DOHH2 (cell line): Measurements from ENCODE around the gene CCR4.
"Not testable (repeated sequence)": the region's sequence is repeated elsewhere in the genome, so short reads cannot be mapped to it uniquely, and the experiment has no call there.

Experiments
- H3F3A ChIP-seq: fragments of 200-600 bp; sonication (generic), shearing (Covaris generic); 2 replicates; pipeline ENCODE4 v1.6.0; 2016; ENCODE audit warnings: antibody characterized with exemption, mild to moderate bottlenecking; ENCODE audit not compliant: control insufficient read depth, insufficient read depth
- H3K27ac ChIP-seq: fragments of 200-600 bp; sonication (generic); 2 replicates; pipeline ENCODE4 v1.5.1; 2014; ENCODE audit warnings: low read depth, mild to moderate bottlenecking, low read length, moderate library complexity
- H3K27me3 ChIP-seq: fragments of 200-600 bp; sonication (generic); 2 replicates; pipeline ENCODE4 v1.6.1; 2014; ENCODE audit warnings: mild to moderate bottlenecking, low read length, mixed read lengths; ENCODE audit not compliant: control insufficient read depth
- H3K36me3 ChIP-seq: fragments of 200-600 bp; sonication (generic); 2 replicates; pipeline ENCODE4 v1.6.1; 2014; ENCODE audit warnings: mild to moderate bottlenecking, low read length, moderate library complexity, mixed read lengths; ENCODE audit not compliant: control insufficient read depth
- H3K4me1 ChIP-seq: fragments of 200-600 bp; sonication (generic); 2 replicates; pipeline ENCODE4 v1.6.1; 2014; ENCODE audit warnings: mild to moderate bottlenecking, low read length, mixed read lengths; ENCODE audit not compliant: control insufficient read depth
- H3K4me2 ChIP-seq: fragments of 200-600 bp; sonication (generic); 2 replicates; pipeline ENCODE4 v1.6.0; 2014; ENCODE audit warnings: mild to moderate bottlenecking, low read length, moderate library complexity
- H3K4me3 ChIP-seq: fragments of 200-600 bp; sonication (generic); 2 replicates; pipeline ENCODE4 v1.5.1; 2014; ENCODE audit warnings: mild to moderate bottlenecking, low read length, mixed read lengths
- H3K79me2 ChIP-seq: fragments of 200-600 bp; sonication (generic); 2 replicates; pipeline ENCODE4 v1.6.1; 2014; ENCODE audit warnings: mild to moderate bottlenecking, low read length, mixed read lengths; ENCODE audit not compliant: control insufficient read depth
- H3K9me2 ChIP-seq: fragments of 200-600 bp; sonication (generic); replicated peaks from 2 replicates; pipeline ENCODE4 v1.6.1; 2014; ENCODE audit warnings: mild to moderate bottlenecking, low read length, mixed read lengths; ENCODE audit not compliant: control insufficient read depth
- H3K9me3 ChIP-seq: fragments of 200-600 bp; sonication (generic); 2 replicates; pipeline ENCODE4 v1.6.1; 2014; ENCODE audit warnings: antibody characterized with exemption, low read length, mixed read lengths; ENCODE audit not compliant: control insufficient read depth, insufficient read depth
- H4K20me1 ChIP-seq: fragments of 200-600 bp; sonication (generic); 2 replicates; pipeline ENCODE4 v1.6.0; 2014; ENCODE audit warnings: low read depth, mild to moderate bottlenecking, antibody characterized with exemption, low read length, moderate library complexity; ENCODE audit not compliant: control insufficient read depth, insufficient read depth
- CTCF ChIP-seq: fragments of 200-600 bp; sonication (generic); IDR thresholded peaks from one replicate; pipeline ENCODE4 v1.5.1; 2014; ENCODE audit warnings: antibody characterized with exemption, mild to moderate bottlenecking, low read depth, low read length; ENCODE audit not compliant: poor library complexity, severe bottlenecking
- EZH2phosphoT487 ChIP-seq: fragments of 200-600 bp; sonication (generic); IDR thresholded peaks from 2 replicates; pipeline ENCODE4 v1.6.1; 2017; ENCODE audit warnings: borderline replicate concordance, mild to moderate bottlenecking, antibody characterized with exemption, low read length, moderate library complexity, mixed read lengths

The CCR4 gene

GRCh38 chr3:32945136-32945535 lies 6.3 kb upstream of the CCR4 start:
- H3K4me1 ChIP-seq: no peaks in the 10 kb centered on the region
- H3K9me3 ChIP-seq: no peaks in the 10 kb centered on the region
- H3K27me3 ChIP-seq: no peaks in the 10 kb centered on the region
- H3K4me2 ChIP-seq: no peak overlapping the region
- no peaks in the 10 kb centered on the region for H4K20me1 ChIP-seq
- no peaks in the 10 kb centered on the region for H3K79me2 ChIP-seq
- TF ChIP-seq CTCF (no peak), EZH2phosphoT487 (no peak)
- no peaks in the 10 kb centered on the region for H3K9me2 ChIP-seq
- H3F3A ChIP-seq: no peaks in the 10 kb centered on the region
- H3K36me3 ChIP-seq: no peaks in the 10 kb centered on the region
- no peak overlapping the region for H3K27ac ChIP-seq
- no peak overlapping the region for H3K4me3 ChIP-seq

- not testable (repeated sequence) for H4K20me1 ChIP-seq, H3K36me3 ChIP-seq, H3K79me2 ChIP-seq, H3K27me3 ChIP-seq, H3K9me3 ChIP-seq, H3K4me3 ChIP-seq, H3K9me2 ChIP-seq, H3K4me1 ChIP-seq, H3F3A ChIP-seq, H3K27ac ChIP-seq, H3K4me2 ChIP-seq
Measured at GRCh38 chr3:32945598-32945997, 5.8 kb upstream of the CCR4 start.

GRCh38 chr3:32946973-32947788 lies 4.3 kb upstream of the CCR4 start:
- no peak overlapping the region for H3K4me3 ChIP-seq
- no peak overlapping the region for H3K27ac ChIP-seq
- H3K36me3 ChIP-seq: no peaks in the 10 kb centered on the region
- no peak for TF ChIP-seq CTCF
- no peak for TF ChIP-seq EZH2phosphoT487
- H3K27me3 ChIP-seq: peaks cover 3% of the 10 kb centered on the region; the same call in 1 of the 2 replicates
- no peak overlapping the region for H3K4me2 ChIP-seq
- H3K79me2 ChIP-seq: no peaks in the 10 kb centered on the region
- H3F3A ChIP-seq: no peaks in the 10 kb centered on the region
- H3K4me1 ChIP-seq: no peaks in the 10 kb centered on the region
- H3K9me2 ChIP-seq: no peaks in the 10 kb centered on the region
- no peaks in the 10 kb centered on the region for H4K20me1 ChIP-seq
- no peaks in the 10 kb centered on the region for H3K9me3 ChIP-seq

- no peaks in the 10 kb centered on the region for H3K9me3 ChIP-seq
- no peaks in the 10 kb centered on the region for H3F3A ChIP-seq
- no peaks in the 10 kb centered on the region for H3K9me2 ChIP-seq
- peaks cover 3% of the 10 kb centered on the region; the same call in 1 of the 2 replicates for H3K27me3 ChIP-seq
- peak overlapping the region; percentile 20; the same call in 1 of the 2 replicates for H3K4me2 ChIP-seq
- TF ChIP-seq EZH2phosphoT487: no peak
- TF ChIP-seq CTCF: peak; percentile 88
- no peaks in the 10 kb centered on the region for H3K4me1 ChIP-seq
- no peaks in the 10 kb centered on the region for H4K20me1 ChIP-seq
- no peaks in the 10 kb centered on the region for H3K79me2 ChIP-seq
- H3K27ac ChIP-seq: no peak overlapping the region
- no peaks in the 10 kb centered on the region for H3K36me3 ChIP-seq
- H3K4me3 ChIP-seq: no peak overlapping the region
Measured at GRCh38 chr3:32947789-32948238, 3.6 kb upstream of the CCR4 start.
